Measurements from ENCODE around the gene LRMDA.

Gene LRMDA

DNA sequence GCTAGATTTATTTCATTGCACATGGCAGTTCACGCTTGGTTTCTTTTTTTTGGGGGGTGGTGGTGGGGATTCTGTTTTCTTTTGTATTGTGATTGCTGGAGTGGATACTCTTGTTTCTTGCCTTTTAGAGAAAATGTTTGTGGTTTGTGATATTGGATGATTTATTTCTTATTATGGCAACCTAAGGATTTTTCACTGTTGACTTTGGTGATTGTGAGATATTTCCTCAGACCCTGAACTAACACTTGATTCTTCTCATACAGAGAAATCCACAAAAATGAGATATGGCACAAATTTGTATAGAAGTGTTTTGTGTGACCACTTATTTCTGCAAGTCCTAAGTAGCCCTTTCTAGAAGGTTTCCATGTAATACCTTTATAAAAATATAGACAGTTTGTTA lies 871.1 kb downstream of the LRMDA start:
- Mint-ChIP-seq H3K36me3 (ENCODE audit: low read depth) (no peaks in the 10 kb centered on the region), H3K27me3 (ENCODE audit: low read depth) (no peaks in the 10 kb centered on the region), H3K9me3 (no peaks in the 10 kb centered on the region), H3K4me3 (no peak overlapping the region), H3K27ac (no peak overlapping the region), H3K4me1 (ENCODE audit: low read depth) (no peaks in the 10 kb centered on the region)

DNA sequence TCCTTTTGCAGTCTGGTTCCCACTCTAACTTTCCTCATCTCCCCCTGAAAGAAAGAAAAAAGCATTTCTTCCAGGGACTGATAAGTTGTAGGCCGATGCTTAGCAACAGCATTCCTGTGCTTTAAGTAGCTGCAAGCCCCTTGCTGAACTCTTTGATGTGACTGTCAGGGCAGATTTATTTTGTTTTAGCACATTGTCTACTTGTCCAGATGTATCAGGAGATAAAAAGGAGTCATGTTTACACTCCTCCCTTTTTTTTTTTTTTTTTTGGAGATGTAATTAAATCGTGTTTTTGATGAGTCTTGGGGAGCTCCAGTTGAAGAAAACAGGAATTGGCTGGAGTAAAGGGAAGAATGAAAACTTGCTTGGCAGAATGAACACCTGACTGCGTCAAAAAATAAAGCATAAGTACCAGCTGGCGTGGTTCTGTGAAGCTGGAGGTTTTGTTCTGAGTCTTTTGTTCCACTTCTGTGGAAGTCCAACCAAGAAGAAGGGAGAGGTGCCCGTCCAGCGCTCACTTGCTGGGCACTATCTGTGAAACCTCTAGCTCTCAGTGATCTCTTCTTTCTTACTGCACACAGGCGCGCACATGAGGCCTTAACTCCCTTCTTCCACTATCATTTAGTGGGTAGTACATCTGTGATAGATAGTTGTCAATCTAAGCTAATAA lies 871.7 kb downstream of the LRMDA start:
- Mint-ChIP-seq H3K4me1 (ENCODE audit: low read depth) (no peaks in the 10 kb centered on the region), H3K36me3 (ENCODE audit: low read depth) (no peaks in the 10 kb centered on the region), H3K9me3 (no peaks in the 10 kb centered on the region), H3K4me3 (no peak overlapping the region), H3K27ac (no peak overlapping the region), H3K27me3 (ENCODE audit: low read depth) (no peaks in the 10 kb centered on the region)

DNA sequence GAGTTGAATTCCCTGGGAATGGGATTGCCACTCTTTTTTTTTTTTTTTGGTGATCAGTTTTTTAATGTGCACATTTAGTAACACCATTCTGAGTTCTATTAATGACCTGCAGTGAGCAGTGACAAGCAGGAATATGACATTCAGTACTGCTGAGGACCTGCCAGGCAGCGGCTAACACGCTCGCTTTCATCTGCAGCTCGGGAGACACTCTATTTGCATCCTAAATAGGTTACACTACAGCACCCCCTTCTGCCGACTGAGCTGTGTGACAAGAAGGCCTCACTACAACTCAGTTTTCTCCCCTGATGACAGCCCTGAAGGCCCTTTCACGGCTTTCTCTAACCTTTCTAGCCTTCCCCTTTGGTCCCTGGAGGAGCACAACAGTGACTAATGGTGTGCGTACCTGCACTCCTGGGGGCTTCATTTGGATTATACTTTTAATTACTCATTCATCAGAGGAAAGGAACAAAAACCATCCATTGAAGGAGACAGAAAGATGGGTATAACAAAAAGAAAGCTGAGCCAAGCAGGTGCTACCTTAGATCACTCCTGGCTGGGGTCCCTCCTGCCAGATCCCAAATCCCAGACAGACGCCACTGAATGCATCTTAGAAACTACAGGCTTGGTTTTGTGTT lies 872.4 kb downstream of the LRMDA start:
- Mint-ChIP-seq H3K36me3 (ENCODE audit: low read depth) (no peaks in the 10 kb centered on the region), H3K27ac (no peak overlapping the region), H3K4me3 (no peak overlapping the region), H3K9me3 (no peaks in the 10 kb centered on the region), H3K27me3 (ENCODE audit: low read depth) (no peaks in the 10 kb centered on the region), H3K4me1 (ENCODE audit: low read depth) (no peaks in the 10 kb centered on the region)

- no peaks in the 10 kb centered on the region for H3K4me1 Mint-ChIP-seq (ENCODE audit: low read depth)
- no peaks in the 10 kb centered on the region for H3K36me3 Mint-ChIP-seq (ENCODE audit: low read depth)
- no peaks in the 10 kb centered on the region for H3K27me3 Mint-ChIP-seq (ENCODE audit: low read depth)
- no peaks in the 10 kb centered on the region for H3K9me3 Mint-ChIP-seq
- H3K4me3 Mint-ChIP-seq = no peak overlapping the region
- H3K27ac Mint-ChIP-seq = no peak overlapping the region
These were observed 874.6 kb downstream of the LRMDA start for GRCh38 chr10:76305930-76306615.

GRCh38 chr10:76306856-76307255 lies 875.4 kb downstream of the LRMDA start:
- H3K27ac Mint-ChIP-seq = no peak overlapping the region
- no peaks in the 10 kb centered on the region for H3K4me1 Mint-ChIP-seq (ENCODE audit: low read depth)
- H3K36me3 Mint-ChIP-seq (ENCODE audit: low read depth) = no peaks in the 10 kb centered on the region
- H3K4me3 Mint-ChIP-seq = no peak overlapping the region
- H3K27me3 Mint-ChIP-seq (ENCODE audit: low read depth) = no peaks in the 10 kb centered on the region
- H3K9me3 Mint-ChIP-seq = no peaks in the 10 kb centered on the region

GRCh38 chr10:76309070-76309469 lies 877.6 kb downstream of the LRMDA start:
- H3K4me1 Mint-ChIP-seq (ENCODE audit: low read depth) = no peaks in the 10 kb centered on the region
- no peak overlapping the region for H3K4me3 Mint-ChIP-seq
- H3K36me3 Mint-ChIP-seq (ENCODE audit: low read depth) = no peaks in the 10 kb centered on the region
- H3K27me3 Mint-ChIP-seq (ENCODE audit: low read depth) = no peaks in the 10 kb centered on the region
- no peak overlapping the region for H3K27ac Mint-ChIP-seq
- no peaks in the 10 kb centered on the region for H3K9me3 Mint-ChIP-seq

- Mint-ChIP-seq H3K4me3 (no peak overlapping the region), H3K4me1 (ENCODE audit: low read depth) (no peaks in the 10 kb centered on the region), H3K36me3 (ENCODE audit: low read depth) (no peaks in the 10 kb centered on the region), H3K27me3 (ENCODE audit: low read depth) (no peaks in the 10 kb centered on the region), H3K27ac (no peak overlapping the region), H3K9me3 (no peaks in the 10 kb centered on the region)
These were observed 878.5 kb downstream of the LRMDA start for GRCh38 chr10:76309741-76310587.

- Mint-ChIP-seq H3K4me1 (ENCODE audit: low read depth) (no peaks in the 10 kb centered on the region), H3K36me3 (ENCODE audit: low read depth) (no peaks in the 10 kb centered on the region), H3K9me3 (no peaks in the 10 kb centered on the region), H3K27ac (no peak overlapping the region), H3K27me3 (ENCODE audit: low read depth) (no peaks in the 10 kb centered on the region), H3K4me3 (no peak overlapping the region)
These were observed 879.2 kb downstream of the LRMDA start for GRCh38 chr10:76310588-76311080.

DNA sequence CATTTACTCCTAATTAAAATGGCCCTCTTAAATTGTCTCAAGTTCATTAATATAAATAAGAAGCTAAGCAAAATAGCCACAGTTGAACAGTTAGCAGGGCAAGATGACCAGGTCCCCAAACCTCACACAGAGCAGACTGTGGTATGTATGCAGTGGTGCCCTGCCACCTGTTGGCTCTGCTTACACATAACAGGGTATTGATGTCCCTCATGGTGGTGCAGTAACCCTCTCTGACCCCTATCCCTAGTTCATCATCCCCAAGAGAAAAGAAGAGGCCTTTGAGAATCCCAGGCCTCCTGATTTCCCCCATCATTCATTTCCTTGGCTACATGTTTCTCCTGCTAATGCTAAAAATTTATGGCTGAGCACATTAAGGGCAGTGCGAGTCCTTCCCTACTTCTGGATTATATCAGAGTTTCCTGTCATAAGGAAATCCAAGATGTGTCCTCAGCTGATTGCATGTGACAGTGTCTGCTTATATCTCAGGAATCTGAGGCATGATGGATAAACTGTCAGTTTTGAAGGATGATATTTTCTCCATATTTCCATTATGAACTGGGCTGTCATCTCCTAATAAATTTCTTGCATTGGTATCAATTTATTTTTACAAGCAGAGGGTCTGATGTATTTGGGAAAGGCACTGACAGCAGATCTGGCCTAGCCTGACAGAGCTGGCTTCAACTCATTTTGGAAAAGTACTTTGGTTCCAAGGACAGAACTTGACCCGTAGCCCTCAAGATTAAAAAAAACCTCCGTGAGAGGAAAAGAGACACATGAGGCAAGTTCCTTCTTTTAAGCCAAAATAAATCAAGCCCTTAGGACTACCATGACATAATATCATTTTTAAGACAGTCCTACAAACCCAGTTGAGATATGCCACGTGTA lies 880.6 kb downstream of the LRMDA start:
- Mint-ChIP-seq H3K9me3 (no peaks in the 10 kb centered on the region), H3K36me3 (ENCODE audit: low read depth) (no peaks in the 10 kb centered on the region), H3K27ac (no peak overlapping the region), H3K4me3 (no peak overlapping the region), H3K4me1 (ENCODE audit: low read depth) (no peaks in the 10 kb centered on the region), H3K27me3 (ENCODE audit: low read depth) (no peaks in the 10 kb centered on the region)

DNA sequence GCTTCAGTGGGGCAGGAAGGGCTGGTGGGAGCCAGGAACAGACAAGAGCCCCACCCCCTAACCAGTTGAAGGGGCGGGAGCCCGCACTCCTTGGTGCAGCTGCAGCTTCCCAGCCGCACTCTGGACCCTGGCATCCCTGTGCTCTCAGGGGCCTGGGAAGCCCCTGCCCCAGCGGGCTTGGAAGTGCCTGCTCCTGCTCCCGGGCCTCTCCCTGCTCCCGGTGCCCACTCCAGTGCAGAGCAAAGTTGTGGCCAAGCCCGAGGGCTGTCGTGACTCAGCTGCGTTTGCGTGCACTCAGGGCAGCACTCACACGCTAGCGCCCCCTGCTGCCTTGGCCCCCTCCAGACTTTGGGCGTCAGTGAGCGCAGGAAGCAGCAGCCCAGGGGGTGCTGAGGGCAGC lies 883.8 kb downstream of the LRMDA start:
- Mint-ChIP-seq H3K9me3 (no peaks in the 10 kb centered on the region), H3K27ac (no peak overlapping the region), H3K36me3 (ENCODE audit: low read depth) (no peaks in the 10 kb centered on the region), H3K4me1 (ENCODE audit: low read depth) (no peaks in the 10 kb centered on the region), H3K4me3 (no peak overlapping the region), H3K27me3 (ENCODE audit: low read depth) (no peaks in the 10 kb centered on the region)

GRCh38 chr10:76316234-76316633 lies 884.8 kb downstream of the LRMDA start:
- Mint-ChIP-seq H3K9me3 (no peaks in the 10 kb centered on the region), H3K27me3 (ENCODE audit: low read depth) (no peaks in the 10 kb centered on the region), H3K36me3 (ENCODE audit: low read depth) (no peaks in the 10 kb centered on the region), H3K4me1 (ENCODE audit: low read depth) (no peaks in the 10 kb centered on the region), H3K27ac (no peak overlapping the region), H3K4me3 (no peak overlapping the region)

DNA sequence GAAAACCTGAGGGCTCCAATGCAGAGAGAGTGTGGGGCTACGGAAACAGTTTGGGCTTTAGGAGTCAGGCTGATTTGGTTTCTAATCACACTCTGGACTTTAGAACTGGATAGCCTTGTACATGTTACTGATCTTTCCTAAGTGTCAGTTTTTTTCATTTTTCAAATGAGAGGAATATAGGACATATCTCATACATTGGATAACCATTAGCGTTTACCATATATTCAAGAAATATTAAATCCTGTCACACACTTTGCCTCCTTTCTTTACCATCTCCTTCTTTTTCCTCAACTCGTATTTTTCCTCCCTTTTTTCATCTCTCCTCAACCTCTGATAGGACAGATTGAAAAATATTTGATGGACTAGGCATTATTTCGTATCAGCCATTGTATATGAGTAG lies 885.7 kb downstream of the LRMDA start:
- no peak overlapping the region for H3K4me3 Mint-ChIP-seq
- H3K27me3 Mint-ChIP-seq (ENCODE audit: low read depth) = no peaks in the 10 kb centered on the region
- H3K4me1 Mint-ChIP-seq (ENCODE audit: low read depth) = no peaks in the 10 kb centered on the region
- no peaks in the 10 kb centered on the region for H3K36me3 Mint-ChIP-seq (ENCODE audit: low read depth)
- no peaks in the 10 kb centered on the region for H3K9me3 Mint-ChIP-seq
- H3K27ac Mint-ChIP-seq = no peak overlapping the region

GRCh38 chr10:76318211-76318610 lies 886.8 kb downstream of the LRMDA start:
- Mint-ChIP-seq H3K36me3 (ENCODE audit: low read depth) (no peaks in the 10 kb centered on the region), H3K27ac (no peak overlapping the region), H3K4me1 (ENCODE audit: low read depth) (no peaks in the 10 kb centered on the region), H3K9me3 (no peaks in the 10 kb centered on the region), H3K27me3 (ENCODE audit: low read depth) (no peaks in the 10 kb centered on the region), H3K4me3 (no peak overlapping the region)

GRCh38 chr10:76319661-76320060 lies 888.2 kb downstream of the LRMDA start:
- Mint-ChIP-seq H3K9me3 (no peaks in the 10 kb centered on the region), H3K27me3 (ENCODE audit: low read depth) (no peaks in the 10 kb centered on the region)

More at GRCh38 chr10:76319661-76320060, 888.2 kb downstream of the LRMDA start:
- H3K4me3 Mint-ChIP-seq = no peak overlapping the region
- no peak overlapping the region for H3K27ac Mint-ChIP-seq
- no peaks in the 10 kb centered on the region for H3K36me3 Mint-ChIP-seq (ENCODE audit: low read depth)
- H3K4me1 Mint-ChIP-seq (ENCODE audit: low read depth) = no peaks in the 10 kb centered on the region

Measured in T-helper 1 cell treated with Interleukin-12 subunit alpha and Interleukin-12 subunit beta and Interleukin-4 antibody, amounts not matched to agents 30 μg/mL and 1 μg/mL, for 36 hours (primary cell).